Stimulated activated CD8-positive, alpha-beta memory T cell treated with anti-CD3 and anti-CD28 coated beads, Interleukin-7, amount 100 ng/mL, for 1 hour (primary cell): Measurements from ENCODE around the gene LARP4.

Experiments used
- DNase-seq, 2 donors: peaks; one replicate each; pipeline ENCODE4 v3.0.0-alpha.2; 2020; ENCODE audit warnings: low read depth in 2 of 2

Gene LARP4

GRCh38 chr12:50525422-50525821 lies 124.7 kb downstream of the LARP4 start:
- DNase-seq: no peak

- no peak for DNase-seq
These were observed 126.7 kb downstream of the LARP4 start for GRCh38 chr12:50527359-50527726.

GRCh38 chr12:50528800-50529199 lies 128.1 kb downstream of the LARP4 start:
- no peak for DNase-seq

- no peak for DNase-seq
These were observed 128.7 kb downstream of the LARP4 start for GRCh38 chr12:50529345-50529744.
